Activated CD8-positive, alpha-beta memory T cell treated with anti-CD3 and anti-CD28 coated beads for 24 hours (primary cell): ENCODE results near the gene HLA-DQB1.
"Not testable (repeated sequence)": the region's sequence is repeated elsewhere in the genome, so short reads cannot be mapped to it uniquely, and the experiment has no call there.

ENCODE experiments used
- DNase-seq: peaks from one replicate; pipeline ENCODE4 v3.0.0-alpha.2; 2020

HLA-DQB1 gene

GRCh38 chr6:32666420-32667300, at the start of gene HLA-DQB1:
TSS of gene HLA-DQB1 (minus strand) at chr6:32666657. CDS start at chr6:32666607, 50 bp downstream.
- DNase-seq = peak; percentile 75

DNA sequence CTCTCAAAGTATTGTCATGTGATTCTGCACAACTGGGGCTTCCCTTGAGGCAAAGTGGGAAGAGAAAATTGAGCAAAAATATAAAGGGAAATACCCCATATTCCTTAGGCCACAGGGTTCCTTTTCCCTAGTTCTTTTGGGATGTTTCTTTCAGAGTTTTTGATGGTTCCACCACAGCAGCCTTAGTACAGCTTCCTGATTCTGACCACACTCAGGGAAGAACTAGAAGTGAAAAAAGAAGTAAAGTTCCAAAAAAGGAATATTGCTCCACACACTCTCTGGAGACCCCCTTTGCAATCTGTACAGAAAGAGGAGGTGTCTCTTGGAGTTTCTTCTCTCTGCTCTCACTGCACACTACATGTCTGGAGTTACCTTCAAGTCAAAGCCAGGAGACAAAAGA, 46.8 kb upstream of the HLA-DQB1 start:
- DNase-seq = no peak

DNA sequence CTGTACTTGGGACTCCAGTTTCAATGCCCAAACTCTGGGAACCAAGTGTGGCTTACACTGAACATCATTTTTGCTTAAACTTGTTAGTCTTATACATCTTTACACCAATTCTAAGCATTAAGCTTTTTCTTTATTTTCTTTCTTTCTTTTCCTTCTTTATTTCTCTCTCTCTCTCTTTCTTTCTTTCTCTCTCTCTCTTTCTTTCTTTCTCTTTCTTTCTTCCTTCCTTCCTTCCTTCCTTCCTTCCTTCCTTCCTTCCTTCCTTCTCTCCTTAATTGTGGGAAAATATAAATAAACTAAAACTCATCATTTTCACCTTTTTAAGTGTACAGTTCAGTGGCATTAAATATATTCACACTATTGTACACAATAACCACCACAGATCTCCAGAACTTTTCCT, 43.2 kb upstream of the HLA-DQB1 start:
- no peak for DNase-seq

GRCh38 chr6:32705164-32705563, 38.7 kb upstream of the HLA-DQB1 start:
- not testable (repeated sequence) for DNase-seq

GRCh38 chr6:32703347-32703746, 36.9 kb upstream of the HLA-DQB1 start:
- no peak for DNase-seq

- DNase-seq = peak; percentile 62
These were observed 34.1 kb upstream of the HLA-DQB1 start for GRCh38 chr6:32700391-32701040.

DNA sequence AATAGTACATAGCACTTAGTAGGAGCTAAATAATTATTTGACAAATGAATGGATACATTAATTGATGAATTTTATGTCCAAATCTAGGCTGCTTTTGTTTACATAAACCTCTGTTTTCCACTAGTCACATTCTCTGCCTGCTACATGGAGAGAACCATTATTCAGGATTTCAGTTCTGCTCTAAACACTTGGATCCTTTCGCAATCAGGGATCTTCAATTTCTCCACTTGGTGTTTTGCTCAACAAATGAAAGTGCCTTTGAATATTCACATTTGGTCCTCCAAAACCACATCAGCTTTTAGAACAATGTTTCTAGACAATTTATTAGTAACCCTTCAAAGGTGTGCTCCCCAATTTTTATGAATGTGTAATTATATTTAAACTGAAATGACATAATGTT, 30.6 kb upstream of the HLA-DQB1 start:
- DNase-seq = no peak

DNA sequence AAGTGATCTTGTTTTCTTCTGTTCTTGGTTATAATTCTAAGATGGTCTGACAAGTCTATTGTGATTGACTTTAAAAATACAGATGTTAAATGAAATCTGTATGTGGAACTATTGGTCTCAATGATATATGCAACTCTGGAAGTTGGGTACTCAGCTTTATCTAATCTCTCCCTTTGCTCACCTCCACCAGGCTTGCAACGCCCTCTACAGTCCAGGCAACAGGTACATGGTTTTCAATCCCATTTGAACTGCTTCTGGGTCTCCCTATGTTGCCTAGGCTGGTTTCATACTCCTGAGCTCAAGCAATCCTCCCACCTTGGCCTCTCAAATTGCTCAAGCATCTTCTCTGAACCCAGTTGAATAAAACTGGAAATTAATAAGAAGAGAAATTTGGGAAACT, 25.6 kb upstream of the HLA-DQB1 start:
- peak; percentile 67 for DNase-seq

DNA sequence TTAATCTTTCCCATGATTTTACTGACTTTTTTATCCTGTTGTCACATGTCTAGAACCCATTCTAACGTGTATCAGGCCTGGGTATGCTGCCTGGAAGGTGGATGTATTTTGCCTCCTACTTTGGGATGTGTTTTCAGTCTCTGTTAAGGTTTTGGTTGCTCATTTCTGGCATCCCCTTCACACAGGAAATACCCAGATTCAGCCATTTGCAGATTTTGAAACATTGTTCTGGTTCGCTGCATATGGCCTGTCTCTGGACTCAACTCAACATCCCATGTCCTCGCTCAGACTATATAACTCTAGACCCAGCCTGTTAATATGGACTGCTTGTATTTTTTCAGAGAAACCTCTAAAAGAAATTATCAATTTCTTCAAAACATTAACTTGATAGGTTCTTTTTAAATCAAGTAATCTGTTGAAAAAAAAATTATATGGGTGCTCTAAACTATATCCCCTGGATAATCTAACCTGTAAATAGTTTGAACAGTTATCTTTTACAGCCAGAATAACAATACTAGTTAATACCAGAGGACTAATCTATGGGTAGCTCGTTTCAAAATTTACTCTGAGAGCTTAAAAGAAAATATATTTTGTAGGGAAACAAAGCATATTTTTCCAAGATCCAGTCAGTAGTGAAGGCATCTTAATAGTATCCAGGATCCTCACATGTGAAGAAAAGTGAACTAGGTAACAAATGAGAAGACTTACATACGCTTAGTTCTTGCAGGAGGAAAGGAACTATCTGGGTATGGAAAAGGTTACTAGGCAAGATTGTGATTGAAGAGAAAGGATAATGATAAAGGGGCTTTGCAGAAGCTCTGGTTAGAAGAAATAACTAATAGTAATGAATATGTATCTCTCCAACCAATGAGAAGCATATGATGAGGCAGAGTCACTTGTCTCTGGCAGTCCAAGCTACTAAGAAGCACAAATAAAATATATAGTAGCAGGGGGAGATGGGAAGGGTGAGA, 23.4 kb upstream of the HLA-DQB1 start:
- DNase-seq = no peak

DNA sequence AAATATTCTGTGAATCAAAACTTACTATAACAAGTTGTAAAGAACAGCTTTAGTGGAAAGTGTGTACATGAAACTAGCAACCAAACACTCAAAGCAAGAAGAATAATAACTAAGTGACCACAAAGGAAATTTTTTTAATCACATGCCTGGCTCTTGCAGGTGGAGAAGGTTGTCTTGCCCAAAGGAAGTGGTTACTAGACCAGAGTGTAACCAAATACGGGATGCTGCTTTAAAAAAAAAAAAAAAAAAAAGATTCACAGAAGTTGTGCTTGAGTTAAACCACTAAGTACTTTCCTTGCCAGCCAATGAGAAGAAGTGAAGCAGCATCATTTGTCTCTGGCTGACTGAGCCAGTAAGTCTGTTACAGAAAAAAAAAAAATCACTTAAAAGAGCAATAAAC, 19.1 kb upstream of the HLA-DQB1 start:
- no peak for DNase-seq

- no peak for DNase-seq
These were observed 17.8 kb upstream of the HLA-DQB1 start for GRCh38 chr6:32684246-32684645.

DNA sequence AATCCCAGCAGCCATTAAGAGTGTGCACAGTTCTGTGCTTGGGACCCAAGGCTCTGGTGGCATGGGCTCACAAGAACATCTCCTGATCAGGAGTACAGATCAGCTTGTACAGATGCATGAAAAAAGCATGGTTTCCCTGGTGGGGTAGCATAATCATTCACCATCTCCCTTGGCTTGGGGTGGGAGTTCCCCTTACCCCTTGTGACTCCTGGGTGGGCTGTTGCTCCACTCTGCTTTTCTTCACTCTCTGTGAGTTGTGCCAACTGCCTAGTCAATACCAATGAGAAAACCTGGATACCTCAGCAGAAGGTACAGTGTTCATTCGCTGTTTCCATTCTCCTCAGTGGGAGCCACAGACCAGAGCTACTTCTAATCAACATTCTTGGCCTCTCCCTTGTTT, 13.6 kb upstream of the HLA-DQB1 start:
- no peak for DNase-seq

DNA sequence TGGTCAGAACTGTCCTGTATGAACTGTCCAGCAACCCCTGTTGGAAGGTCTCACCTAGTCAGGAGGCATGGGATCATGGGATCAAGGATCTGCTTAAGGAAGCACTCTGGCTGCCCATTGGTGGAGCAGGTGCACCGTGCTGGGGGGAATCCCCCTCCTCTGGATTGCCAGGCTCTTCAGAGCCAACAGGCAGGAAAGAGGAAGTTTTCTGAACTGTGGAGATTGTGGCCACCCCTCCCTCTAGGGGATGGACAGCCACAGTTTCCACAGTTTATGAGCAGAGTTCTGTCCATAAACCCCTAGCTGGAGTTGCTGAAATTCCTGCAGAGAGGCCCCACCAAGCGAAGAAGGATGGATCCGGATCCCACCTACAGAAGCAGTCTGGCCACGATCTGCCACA, 13.0 kb upstream of the HLA-DQB1 start:
- no peak for DNase-seq

DNA sequence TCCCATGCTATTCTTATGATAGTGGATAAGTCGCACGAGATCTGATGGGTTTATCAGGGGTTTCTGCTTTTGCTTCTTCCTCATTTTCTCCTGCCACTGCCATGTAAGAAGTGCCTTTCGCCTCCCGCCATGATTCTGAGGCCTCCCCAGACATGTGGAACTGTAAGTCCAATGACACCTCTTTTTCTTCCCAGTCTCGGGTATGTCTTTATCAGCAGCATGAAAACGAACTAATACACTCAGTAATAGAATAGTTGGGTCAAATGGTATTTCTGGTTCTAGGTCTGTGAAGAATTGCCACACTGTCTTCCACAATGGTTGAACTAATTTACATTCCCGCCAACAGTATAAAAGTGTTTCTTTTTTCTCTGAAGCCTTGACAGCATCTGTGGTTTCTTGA, 7.7 kb upstream of the HLA-DQB1 start:
- not testable (repeated sequence) for DNase-seq

GRCh38 chr6:32671908-32672307, 5.5 kb upstream of the HLA-DQB1 start:
- DNase-seq = not testable (repeated sequence)

DNA sequence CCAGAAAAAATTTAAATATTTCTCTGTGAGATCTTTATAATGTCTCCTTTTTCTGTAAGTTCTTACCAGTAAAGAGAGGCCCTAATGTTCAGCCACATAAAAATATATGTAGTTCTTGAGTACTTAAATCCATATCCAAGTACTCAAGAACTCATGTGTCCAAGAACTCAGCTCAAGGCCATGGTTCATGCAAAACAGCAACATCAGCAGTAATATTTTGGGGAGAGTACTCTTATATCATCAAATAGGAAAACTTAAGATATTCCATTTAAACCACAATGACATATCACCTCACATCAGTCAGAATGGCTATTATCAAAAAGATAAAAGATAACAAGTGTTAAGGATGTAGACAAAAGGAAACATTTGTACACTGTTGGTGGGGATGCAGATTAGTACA, 3.4 kb upstream of the HLA-DQB1 start:
- DNase-seq = no peak

DNA sequence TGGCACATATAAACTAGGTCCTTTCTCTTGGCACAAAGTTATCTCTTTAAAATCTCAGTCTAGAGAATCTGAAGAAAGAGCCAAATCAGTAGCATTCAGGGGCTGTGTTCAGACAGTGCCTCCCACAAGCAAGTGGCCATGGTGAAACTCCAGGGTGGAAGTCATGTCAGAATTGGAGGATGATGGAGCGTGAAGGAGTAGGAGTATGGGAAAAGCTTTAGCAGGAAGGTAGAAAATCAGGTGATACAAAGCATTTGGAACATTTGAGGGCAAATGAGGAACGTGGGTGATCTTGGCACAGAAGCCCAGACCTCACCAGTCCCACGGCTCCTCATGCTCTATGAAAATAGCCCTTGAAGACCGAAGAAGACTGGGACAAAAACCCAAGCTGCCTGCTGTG, 2.8 kb upstream of the HLA-DQB1 start:
- DNase-seq = no peak

DNA sequence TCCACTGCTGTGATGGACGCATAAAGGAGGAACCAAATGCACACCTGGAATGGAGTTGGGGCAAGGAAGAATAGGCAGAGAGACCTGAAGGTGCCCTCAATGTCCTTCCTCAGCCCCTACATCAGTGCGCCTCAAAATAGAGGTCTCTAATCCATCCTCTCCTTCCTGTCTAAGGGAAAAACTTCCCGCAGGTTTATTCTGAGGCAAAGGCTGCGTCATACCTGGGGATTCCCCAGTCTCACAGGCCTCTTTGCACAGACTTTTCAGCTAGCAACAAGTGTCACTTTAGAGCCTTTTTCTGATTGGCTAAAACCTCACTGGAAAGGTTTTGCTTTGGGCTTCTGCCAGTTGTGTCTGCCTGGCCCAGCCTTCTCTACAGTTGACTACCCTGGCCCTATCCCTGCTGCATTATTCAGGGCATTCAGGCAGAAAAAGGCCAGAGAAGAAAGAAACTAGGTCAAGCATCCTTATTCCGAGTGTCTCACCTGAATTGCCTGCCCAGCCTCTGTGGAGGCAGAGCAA, 1.8 kb upstream of the HLA-DQB1 start:
- DNase-seq = peak; percentile 74

DNA sequence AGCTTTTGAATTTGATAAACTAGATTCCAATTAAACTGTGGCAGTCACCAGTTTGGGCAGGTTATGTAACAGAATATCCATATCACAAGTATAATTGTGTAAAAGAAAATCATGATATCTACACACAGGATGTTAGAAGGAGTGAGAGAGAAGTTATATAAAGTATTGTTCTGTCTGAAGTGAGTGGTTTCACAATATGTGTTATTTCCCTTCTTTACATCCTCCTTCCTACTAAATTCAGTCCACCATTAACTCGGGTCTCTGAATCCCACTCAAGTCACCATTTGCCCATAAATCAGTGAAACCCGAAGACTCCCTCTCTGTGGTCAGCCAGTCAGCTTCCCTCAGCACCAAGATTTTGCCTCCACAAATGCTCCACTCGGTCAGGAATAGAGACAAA, 796 bp downstream of the HLA-DQB1 start:
- DNase-seq = no peak

- DNase-seq = peak; percentile 73
These were observed 1.6 kb downstream of the HLA-DQB1 start for GRCh38 chr6:32664827-32665362.

DNA sequence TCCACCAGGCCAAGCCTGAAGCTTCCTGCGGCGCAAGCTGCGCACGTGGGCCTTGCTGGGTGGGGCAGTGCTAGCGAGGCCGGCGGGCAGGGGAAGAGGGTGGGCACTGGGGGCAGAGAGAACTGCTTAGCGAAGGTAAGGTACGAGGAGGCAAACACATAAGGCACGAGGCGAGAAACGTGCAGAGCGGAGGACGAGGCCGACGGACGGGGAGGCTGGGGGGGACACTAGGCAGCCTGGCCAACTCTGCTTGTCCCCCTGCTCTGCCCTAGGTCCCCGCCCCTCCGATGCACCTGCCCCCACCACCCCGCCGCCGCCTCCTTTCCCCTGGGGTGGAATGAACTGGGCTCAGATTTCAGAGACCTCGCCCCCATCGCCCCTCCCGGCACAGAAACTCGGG, 2.1 kb downstream of the HLA-DQB1 start:
- no peak for DNase-seq

GRCh38 chr6:32662836-32663235, 3.6 kb downstream of the HLA-DQB1 start:
- no peak for DNase-seq

DNA sequence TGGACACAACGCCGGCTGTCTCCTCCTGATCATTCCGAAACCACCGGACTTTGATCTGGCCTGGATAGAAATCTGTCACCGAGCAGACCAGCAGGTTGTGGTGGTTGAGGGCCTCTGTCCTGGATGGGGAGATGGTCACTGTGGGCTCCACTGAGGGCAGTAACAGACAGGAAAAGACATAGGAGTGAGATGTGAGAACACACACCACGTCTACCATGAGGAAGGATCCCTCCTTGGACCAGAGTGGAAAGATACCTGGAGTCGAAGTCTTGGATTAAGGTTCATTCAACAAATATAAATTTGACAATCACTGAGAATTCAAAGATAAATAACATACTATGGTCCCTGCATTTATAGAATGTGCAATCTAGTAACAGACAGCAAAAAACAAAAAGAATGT, 4.4 kb downstream of the HLA-DQB1 start:
- no peak for DNase-seq
